IMR-90 (cell line): Measurements from ENCODE around the gene RAB11A. TPM values are rescaled to one million over a fixed set of nuclear protein-coding genes. Genes with fewer than 3 reads are reported as not detected.

ENCODE experiments used
- ATAC-seq: fragments of 200-7000 bp; cut with Tn5 transposase; 2 replicates; pipeline ENCODE4 v1.9.1; 2020; ENCODE audit warnings: low read depth, mild to moderate bottlenecking, moderate library complexity
- BruUV-seq: library from RNA; stranded (reverse); fragments of 400-500 nt; replicated peaks from 2 replicates; lab custom pipeline; 2021; lab: Mats Ljungman, UMichigan
- CTCF ChIA-PET: fragments of 300-600 bp; formaldehyde crosslinking; extraction: SDS; loops from one replicate; lab custom pipeline; 2021; ENCODE audit warnings: antibody characterized with exemption; lab: Yijun Ruan, JAX
- POLR2A ChIA-PET: fragments of 300-600 bp; sonication (Branson Sonifier 250); formaldehyde crosslinking; loops from one replicate; lab custom pipeline; 2022; ENCODE audit warnings: antibody characterized with exemption; ENCODE audit not compliant: unreplicated experiment; lab: Charles Lee
- DNase-seq: peaks from one replicate; pipeline ENCODE4 v3.0.0; 2013
- H2AFZ ChIP-seq: replicated peaks from 2 replicates; pipeline ENCODE3; 2013; ENCODE audit warnings: low read length, mild to moderate bottlenecking; ENCODE audit not compliant: poor library complexity
- H2AK5ac ChIP-seq: 2 replicates; pipeline ENCODE4 v1.6.1; 2013; ENCODE audit warnings: low read depth, low read length, inconsistent platforms
- H2AK9ac ChIP-seq: replicated peaks from 2 replicates; pipeline ENCODE3; 2013; ENCODE audit warnings: mild to moderate bottlenecking, low read depth, low read length, moderate library complexity; ENCODE audit not compliant: poor library complexity
- H2BK120ac ChIP-seq: 2 replicates; pipeline ENCODE4 v1.6.1; 2013; ENCODE audit warnings: low read depth, low read length, inconsistent platforms
- H2BK15ac ChIP-seq: 3 replicates; pipeline ENCODE4 v1.6.1; 2013; ENCODE audit warnings: low read depth, low read length, inconsistent platforms
- H2BK20ac ChIP-seq: 2 replicates; pipeline ENCODE4 v1.6.1; 2013; ENCODE audit warnings: low read depth, mild to moderate bottlenecking, inconsistent platforms, low read length, moderate library complexity
- H2BK5ac ChIP-seq: 2 replicates; pipeline ENCODE4 v1.6.1; 2013; ENCODE audit warnings: mild to moderate bottlenecking, low read depth, low read length, inconsistent platforms; ENCODE audit not compliant: poor library complexity, severe bottlenecking
- H3K14ac ChIP-seq: replicated peaks from 2 replicates; pipeline ENCODE4 v1.6.1; 2013; ENCODE audit warnings: low read depth, low read length, inconsistent platforms
- H3K18ac ChIP-seq: 2 replicates; pipeline ENCODE4 v1.6.1; 2013; ENCODE audit warnings: low read depth, low read length, control low read depth
- H3K23ac ChIP-seq: 2 replicates; pipeline ENCODE4 v1.6.1; 2013; ENCODE audit warnings: low read depth, low read length, inconsistent platforms
- H3K27ac ChIP-seq: 2 replicates; pipeline ENCODE4 v1.5.1; 2013; ENCODE audit warnings: mild to moderate bottlenecking, control low read depth, low read length; ENCODE audit not compliant: insufficient read depth
- H3K27me3 ChIP-seq: 2 replicates; pipeline ENCODE4 v1.6.1; 2013; ENCODE audit warnings: low read length; ENCODE audit not compliant: control insufficient read depth, insufficient read depth
- H3K36me3 ChIP-seq: 2 replicates; pipeline ENCODE4 v1.6.1; 2013; ENCODE audit warnings: low read length, mixed read lengths; ENCODE audit not compliant: control insufficient read depth, insufficient read depth
- H3K4ac ChIP-seq: 2 replicates; pipeline ENCODE4 v1.6.1; 2013; ENCODE audit warnings: low read depth, low read length, inconsistent platforms
- H3K4me1 ChIP-seq: 2 replicates; pipeline ENCODE4 v1.6.1; 2013; ENCODE audit warnings: low read length, mixed read lengths; ENCODE audit not compliant: control insufficient read depth, insufficient read depth
- H3K4me2 ChIP-seq: 2 replicates; pipeline ENCODE4 v1.6.1; 2013; ENCODE audit warnings: low read depth, mild to moderate bottlenecking, control low read depth, low read length, moderate library complexity
- H3K4me3 ChIP-seq: 2 replicates; pipeline ENCODE4 v1.5.1; 2013; ENCODE audit warnings: low read depth, mild to moderate bottlenecking, control low read depth, low read length, moderate library complexity; ENCODE audit not compliant: insufficient read depth
- H3K56ac ChIP-seq: 2 replicates; pipeline ENCODE4 v1.6.1; 2013; ENCODE audit warnings: low read length, inconsistent platforms; ENCODE audit not compliant: insufficient read depth; ENCODE audit errors: extremely low read depth
- H3K79me1 ChIP-seq, 2 experiments: 2 replicates each; pipeline ENCODE4 v1.6.1; 2013; ENCODE audit warnings: low read length in 2 of 2, inconsistent platforms in 1 of 2, low read depth in 1 of 2
- H3K9ac ChIP-seq: 2 replicates; pipeline ENCODE4 v1.6.1; 2013; ENCODE audit warnings: low read depth, low read length, control low read depth
- H3K9me1 ChIP-seq: 2 replicates; pipeline ENCODE4 v1.6.1; 2013; ENCODE audit warnings: low read length, inconsistent platforms; ENCODE audit not compliant: insufficient read depth
- H3K9me3 ChIP-seq: 2 replicates; pipeline ENCODE4 v1.6.1; 2013; ENCODE audit warnings: low read length; ENCODE audit not compliant: control insufficient read depth, insufficient read depth
- H4K20me1 ChIP-seq: 2 replicates; pipeline ENCODE4 v1.6.1; 2013; ENCODE audit warnings: low read length, inconsistent platforms; ENCODE audit not compliant: insufficient read depth
- H4K5ac ChIP-seq: 2 replicates; pipeline ENCODE4 v1.6.1; 2013; ENCODE audit warnings: mild to moderate bottlenecking, low read depth, low read length, control low read depth
- H4K8ac ChIP-seq, 2 experiments: 2 replicates each; pipeline ENCODE4 v1.6.1; 2013; ENCODE audit warnings: low read depth in 2 of 2, low read length in 2 of 2, control low read depth in 1 of 2, inconsistent platforms in 1 of 2
- H4K91ac ChIP-seq: 2 replicates; pipeline ENCODE4 v1.6.1; 2013; ENCODE audit warnings: low read depth, low read length, inconsistent platforms; ENCODE audit not compliant: insufficient read depth
- CHD1 ChIP-seq: IDR thresholded peaks from 2 replicates; pipeline ENCODE4 v1.6.1; 2012; ENCODE audit warnings: low read depth, low read length, improper control_type of control experiment
- ELK1 ChIP-seq: fragments of 150-350 bp; IDR thresholded peaks from 2 replicates; pipeline ENCODE4 v1.6.1; 2016; ENCODE audit warnings: low read depth, mild to moderate bottlenecking, low read length, moderate library complexity, borderline replicate concordance
- FOS ChIP-seq: fragments of 150-350 bp; IDR thresholded peaks from 2 replicates; pipeline ENCODE4 v1.6.1; 2016; ENCODE audit warnings: low read depth, low read length
- MAZ ChIP-seq: IDR thresholded peaks from 2 replicates; pipeline ENCODE4 v1.6.1; 2012; ENCODE audit warnings: low read depth, mild to moderate bottlenecking, low read length, improper control_type of control experiment, moderate library complexity, borderline replicate concordance
- MXI1 ChIP-seq: IDR thresholded peaks from 2 replicates; pipeline ENCODE4 v1.6.1; 2012; ENCODE audit warnings: low read depth, mild to moderate bottlenecking, low read length, moderate library complexity, borderline replicate concordance
- NFE2L2 ChIP-seq: fragments of 150-350 bp; IDR thresholded peaks from 2 replicates; pipeline ENCODE4 v1.6.1; 2016; ENCODE audit warnings: low read depth, mild to moderate bottlenecking, low read length
- POLR2A ChIP-seq: IDR thresholded peaks from 2 replicates; pipeline ENCODE4 v1.6.1; 2012; ENCODE audit warnings: mild to moderate bottlenecking, low read depth, low read length
- USF2 ChIP-seq: fragments of 150-350 bp; IDR thresholded peaks from 2 replicates; pipeline ENCODE4 v1.6.1; 2017; ENCODE audit warnings: mild to moderate bottlenecking, antibody characterized with exemption, low read length, low read depth
- WGBS, 2 experiments: methylation state at CpG; one replicate each; pipeline versions ENCODE4 v1.1.5 to v1.1.7; 2013; ENCODE audit warnings: missing lambda C conversion rate in 2 of 2; ENCODE audit not compliant: insufficient read length in 1 of 2; ENCODE audit errors: extremely low coverage in 2 of 2; 5-methylcytosine and 5-hydroxymethylcytosine counted together
- dilution Hi-C: fragments of 300-500 bp; cut with HindIII; formaldehyde crosslinking; loops from one replicate; pipeline ENCODE4 v1.14.3; 2018; ENCODE audit warnings: low sequenced_read_pairs; ENCODE audit not compliant: unreplicated experiment
- in situ Hi-C: fragments of 300-500 bp; cut with MboI; formaldehyde crosslinking; loops from 3 replicates; pipeline ENCODE4 v1.14.3; 2019; ENCODE audit warnings: low sequenced_read_pairs, inconsistent platforms, mixed read lengths
- intact Hi-C: fragments of 100-400 bp; cut with micrococcal nuclease; formaldehyde crosslinking; loops from 2 replicates; pipeline ENCODE4 v1.10.0; 2022
- polyA plus RNA-seq, 3 experiments: library from polyadenylated mRNA; depleted of rRNA; stranded (reverse); fragments of >200 nt; gene quantifications; 2 replicates each; pipeline ENCODE4 v1.2.3, GENCODE V29; 2012; ENCODE audit warnings: low replicate concordance in 1 of 3
- total RNA-seq: library from RNA; depleted of rRNA; stranded (reverse); fragments of >200 nt; gene quantifications from 2 replicates; pipeline ENCODE4 v1.2.3, GENCODE V29; 2012

The RAB11A gene
- total and polyA plus RNA-seq, 2 of the 4 experiments (the other 2 are of a cell fraction): 341 to 462 TPM

GRCh38 chr15:65822316-65822715 is 47.0 kb upstream of the RAB11A start:
- Histone ChIP-seq H3K9me1 (no peaks in the 10 kb centered on the region), H4K91ac (no peak overlapping the region), H4K5ac (no peak overlapping the region), H4K20me1 (no peaks in the 10 kb centered on the region), H3K9ac (no peak overlapping the region), H3K23ac (no peak overlapping the region), H3K9me3 (no peaks in the 10 kb centered on the region), H3K4me1 (0 out of 2 replicates have a peak, but pooled peaks cover 1% of the 10 kb centered on the region), H3K27me3 (peaks cover 2% of the 10 kb centered on the region; the same call in 1 of the 2 replicates), H2BK15ac (no peak overlapping the region), H4K8ac (no peak overlapping the region), H3K36me3 (no peaks in the 10 kb centered on the region), H2BK120ac (no peak overlapping the region), H3K14ac (no peak overlapping the region), H3K27ac (no peak overlapping the region), H3K4ac (no peak overlapping the region), H3K79me1 (no peaks in the 10 kb centered on the region), H2BK5ac (no peak overlapping the region), H3K18ac (no peak overlapping the region), H3K4me2 (no peak overlapping the region), H3K4me3 (no peak overlapping the region), H2AK9ac (no peak overlapping the region), H2AFZ (no peak overlapping the region), H2AK5ac (no peak overlapping the region), H2BK20ac (no peak overlapping the region), H3K56ac (no peak overlapping the region)
- no CpG with 5 or more reads among the region's 3 CpGs for WGBS, 2 experiments
- ATAC-seq (no peak), DNase-seq (no peak)
- TF ChIP-seq MAZ (no peak), ELK1 (no peak), NFE2L2 (no peak), USF2 (no peak), FOS (no peak), POLR2A (no peak), CHD1 (no peak), MXI1 (no peak)
- dilution Hi-C loops (no loop called here), intact Hi-C loops (no loop called here), in situ Hi-C loops (no loop called here)
- ChIA-PET CTCF (interaction anchor here (0.6 kb wide), 1 partner anchor 1013 kb away, joined by 3 read pairs; no protein-coding TSS in a partner anchor), POLR2A (no interaction called here)
- BruUV-seq: no TSS peak
